OCI-LY7 (cell line): ENCODE measurements around the gene PLXDC2. TPM values are rescaled to one million over a fixed set of nuclear protein-coding genes. Genes with fewer than 3 reads are reported as not detected.
"Not testable (repeated sequence)": the region's sequence is repeated elsewhere in the genome, so short reads cannot be mapped to it uniquely, and the experiment has no call there.

ENCODE experiments used
- BruUV-seq: library from RNA; stranded (reverse); fragments of 400-500 nt; replicated peaks from 2 replicates; lab custom pipeline; 2021; lab: Mats Ljungman, UMichigan
- CTCF ChIA-PET: fragments of 300-600 bp; sonication (Branson Sonifier 250); formaldehyde crosslinking; loops from one replicate; lab custom pipeline; 2022; ENCODE audit warnings: antibody characterized with exemption; ENCODE audit not compliant: unreplicated experiment; lab: Charles Lee
- POLR2A ChIA-PET: fragments of 300-600 bp; sonication (Branson Sonifier 250); formaldehyde crosslinking; loops from one replicate; lab custom pipeline; 2022; ENCODE audit warnings: antibody characterized with exemption; lab: Charles Lee
- DNase-seq: peaks from one replicate; pipeline ENCODE4 v3.0.0-alpha.2; 2015; ENCODE audit warnings: low spot score
- H2AFZ ChIP-seq: fragments of 200-600 bp; sonication (generic), shearing (Covaris generic); 2 replicates; pipeline ENCODE4 v1.6.1; 2014; ENCODE audit warnings: mild to moderate bottlenecking, antibody characterized with exemption, low read length, moderate library complexity
- H3K27ac ChIP-seq: fragments of 200-600 bp; sonication (generic); 2 replicates; pipeline ENCODE4 v1.5.1; 2014; ENCODE audit warnings: mixed run types, low read depth, mild to moderate bottlenecking, moderate library complexity, low read length, inconsistent platforms; ENCODE audit not compliant: poor library complexity, severe bottlenecking
- H3K36me3 ChIP-seq: fragments of 200-600 bp; sonication (generic); 2 replicates; pipeline ENCODE4 v1.6.1; 2014; ENCODE audit warnings: mild to moderate bottlenecking, antibody characterized with exemption, low read length, moderate library complexity, mixed read lengths; ENCODE audit not compliant: insufficient read depth
- H3K4me1 ChIP-seq: fragments of 200-600 bp; sonication (generic); 2 replicates; pipeline ENCODE4 v1.5.1; 2014; ENCODE audit warnings: mild to moderate bottlenecking, low read length; ENCODE audit not compliant: insufficient read depth, poor library complexity, severe bottlenecking
- H3K4me2 ChIP-seq: fragments of 200-600 bp; sonication (generic); 2 replicates; pipeline ENCODE4 v1.6.1; 2014; ENCODE audit warnings: mild to moderate bottlenecking, low read length
- H3K4me3 ChIP-seq: fragments of 200-600 bp; sonication (generic); 2 replicates; pipeline ENCODE4 v1.5.1; 2014; ENCODE audit warnings: mild to moderate bottlenecking, low read depth, low read length; ENCODE audit not compliant: poor library complexity, severe bottlenecking
- H3K79me2 ChIP-seq: fragments of 200-600 bp; sonication (generic); 2 replicates; pipeline ENCODE4 v1.6.1; 2016; ENCODE audit warnings: low read depth, mild to moderate bottlenecking, low read length, moderate library complexity, mixed read lengths; ENCODE audit not compliant: insufficient read depth
- H3K9me2 ChIP-seq: fragments of 200-600 bp; sonication (generic); 2 replicates; pipeline ENCODE4 v1.6.1; 2016; ENCODE audit warnings: mild to moderate bottlenecking, low read length, mixed read lengths; ENCODE audit not compliant: insufficient read depth
- H3K9me3 ChIP-seq: fragments of 200-600 bp; sonication (generic); 2 replicates; pipeline ENCODE4 v1.6.1; 2014; ENCODE audit warnings: mild to moderate bottlenecking, mixed run types, low read length, mixed read lengths
- H4K20me1 ChIP-seq: fragments of 200-600 bp; sonication (generic); 2 replicates; pipeline ENCODE4 v1.6.1; 2014; ENCODE audit warnings: mild to moderate bottlenecking, antibody characterized with exemption, low read length, moderate library complexity, mixed read lengths; ENCODE audit not compliant: insufficient read depth
- CTCF ChIP-seq: fragments of 200-600 bp; sonication (generic); conservative IDR thresholded peaks from 2 replicates; pipeline ENCODE4 v1.5.1; 2014; ENCODE audit warnings: mild to moderate bottlenecking, antibody characterized with exemption, low read length, moderate library complexity, mixed read lengths
- EZH2phosphoT487 ChIP-seq: fragments of 200-600 bp; sonication (generic); IDR thresholded peaks from 2 replicates; pipeline ENCODE4 v1.6.1; 2018; ENCODE audit warnings: low read depth, borderline replicate concordance, mild to moderate bottlenecking, mixed run types, antibody characterized with exemption, low read length, moderate library complexity, mixed read lengths
- intact Hi-C: fragments of 100-400 bp; cut with micrococcal nuclease; formaldehyde crosslinking; loops from one replicate; pipeline ENCODE4 v1.10.0; 2022; ENCODE audit not compliant: unreplicated experiment
- total RNA-seq, 2 experiments: library from RNA; depleted of rRNA in 1 of 2; stranded (reverse); fragments of >200 nt in 1 of 2; shearing (Covaris generic) in 1 of 2; gene quantifications; 2 replicates each; pipeline ENCODE4 v1.2.3, GENCODE V29; 2014 to 2022

Gene PLXDC2
- total RNA-seq, 2 experiments from 2014 or later: not detected

- Histone ChIP-seq H3K4me3 (no peak overlapping the region), H3K4me2 (no peak overlapping the region), H3K4me1 (no peaks in the 10 kb centered on the region), H3K79me2 (no peaks in the 10 kb centered on the region), H3K27ac (no peak overlapping the region), H4K20me1 (no peaks in the 10 kb centered on the region), H3K9me3 (no peaks in the 10 kb centered on the region), H2AFZ (no peak overlapping the region), H3K36me3 (no peaks in the 10 kb centered on the region), H3K9me2 (no peaks in the 10 kb centered on the region)
- POLR2A ChIA-PET: interaction anchor here (0.5 to 0.7 kb wide), 2 partner anchors 16 to 384 kb away, joined by 3 to 4 read pairs; no protein-coding TSS in a partner anchor
- CTCF ChIA-PET: no interaction called here
- TF ChIP-seq EZH2phosphoT487 (no peak), CTCF (no peak)
- no TSS peak for BruUV-seq
- intact Hi-C loops: no loop called here
- no peak for DNase-seq
These were observed 391.4 kb downstream of the PLXDC2 start for GRCh38 chr10:20207653-20208052.

GRCh38 chr10:20209098-20209497 is 392.9 kb downstream of the PLXDC2 start:
- BruUV-seq, H2AFZ ChIP-seq, H3K4me1 ChIP-seq, CTCF ChIA-PET, H3K9me3 ChIP-seq, intact Hi-C loops, H3K27ac ChIP-seq, H3K9me2 ChIP-seq, H4K20me1 ChIP-seq, POLR2A ChIA-PET, DNase-seq, H3K79me2 ChIP-seq, H3K36me3 ChIP-seq, H3K4me3 ChIP-seq, H3K4me2 ChIP-seq: not testable (repeated sequence)

GRCh38 chr10:20215547-20216152 is 399.4 kb downstream of the PLXDC2 start:
- ChIA-PET POLR2A (interaction anchor here (0.7 kb wide), 1 partner anchor 187 kb away, joined by 4 read pairs; no protein-coding TSS in a partner anchor), CTCF (no interaction called here)
- Histone ChIP-seq H3K79me2 (no peaks in the 10 kb centered on the region), H3K4me3 (no peak overlapping the region), H2AFZ (no peak overlapping the region), H3K36me3 (no peaks in the 10 kb centered on the region), H3K4me2 (no peak overlapping the region), H3K4me1 (no peaks in the 10 kb centered on the region), H3K9me2 (no peaks in the 10 kb centered on the region), H3K27ac (no peak overlapping the region), H4K20me1 (no peaks in the 10 kb centered on the region), H3K9me3 (no peaks in the 10 kb centered on the region)
- BruUV-seq: no TSS peak
- intact Hi-C loops: no loop called here
- DNase-seq: no peak
- no peak for TF ChIP-seq EZH2phosphoT487
- TF ChIP-seq CTCF: no peak
